HG02973 (cell line): ENCODE measurements around the gene COL4A1.

Experiments
- ATAC-seq: cut with Tn5 transposase; IDR thresholded peaks from one replicate; pipeline ENCODE4 v1.9.1; 2021; ENCODE audit warnings: moderate library complexity; ENCODE audit not compliant: unreplicated experiment

COL4A1 gene

GRCh38 chr13:110294622-110295021, 12.3 kb downstream of the COL4A1 start:
- ATAC-seq = no peak

GRCh38 chr13:110294146-110294545, 12.8 kb downstream of the COL4A1 start:
- ATAC-seq = no peak

- no peak for ATAC-seq
These were observed 13.3 kb downstream of the COL4A1 start for GRCh38 chr13:110293649-110294048.

- no peak for ATAC-seq
These were observed 13.9 kb downstream of the COL4A1 start for GRCh38 chr13:110293037-110293436.

- no peak for ATAC-seq
These were observed 15.7 kb downstream of the COL4A1 start for GRCh38 chr13:110291286-110291685.

- no peak for ATAC-seq
These were observed 16.1 kb downstream of the COL4A1 start for GRCh38 chr13:110290826-110291225.

- no peak for ATAC-seq
These were observed 16.8 kb downstream of the COL4A1 start for GRCh38 chr13:110290153-110290552.

- no peak for ATAC-seq
These were observed 17.3 kb downstream of the COL4A1 start for GRCh38 chr13:110289661-110290060.

GRCh38 chr13:110289174-110289573, 17.8 kb downstream of the COL4A1 start:
- no peak for ATAC-seq

- no peak for ATAC-seq
These were observed 19.8 kb downstream of the COL4A1 start for GRCh38 chr13:110286833-110287819.

GRCh38 chr13:110285991-110286832, 20.7 kb downstream of the COL4A1 start:
- no peak for ATAC-seq

- ATAC-seq = no peak
These were observed 22.0 kb downstream of the COL4A1 start for GRCh38 chr13:110284779-110285484.

- ATAC-seq = no peak
These were observed 23.0 kb downstream of the COL4A1 start for GRCh38 chr13:110283736-110284517.

GRCh38 chr13:110282316-110282841, 24.6 kb downstream of the COL4A1 start:
- ATAC-seq = no peak

- ATAC-seq = no peak
These were observed 25.2 kb downstream of the COL4A1 start for GRCh38 chr13:110281736-110282135.

- no peak for ATAC-seq
These were observed 25.8 kb downstream of the COL4A1 start for GRCh38 chr13:110280985-110281688.

GRCh38 chr13:110280231-110280813, 26.6 kb downstream of the COL4A1 start:
- ATAC-seq = no peak

- ATAC-seq = no peak
These were observed 27.3 kb downstream of the COL4A1 start for GRCh38 chr13:110279684-110280083.

GRCh38 chr13:110278859-110279258, 28.1 kb downstream of the COL4A1 start:
- no peak for ATAC-seq
